ENCODE results near the gene KRT6C.
"Not testable (repeated sequence)": the region's sequence is repeated elsewhere in the genome, so short reads cannot be mapped to it uniquely, and the experiment has no call there.

Gene KRT6C

DNA sequence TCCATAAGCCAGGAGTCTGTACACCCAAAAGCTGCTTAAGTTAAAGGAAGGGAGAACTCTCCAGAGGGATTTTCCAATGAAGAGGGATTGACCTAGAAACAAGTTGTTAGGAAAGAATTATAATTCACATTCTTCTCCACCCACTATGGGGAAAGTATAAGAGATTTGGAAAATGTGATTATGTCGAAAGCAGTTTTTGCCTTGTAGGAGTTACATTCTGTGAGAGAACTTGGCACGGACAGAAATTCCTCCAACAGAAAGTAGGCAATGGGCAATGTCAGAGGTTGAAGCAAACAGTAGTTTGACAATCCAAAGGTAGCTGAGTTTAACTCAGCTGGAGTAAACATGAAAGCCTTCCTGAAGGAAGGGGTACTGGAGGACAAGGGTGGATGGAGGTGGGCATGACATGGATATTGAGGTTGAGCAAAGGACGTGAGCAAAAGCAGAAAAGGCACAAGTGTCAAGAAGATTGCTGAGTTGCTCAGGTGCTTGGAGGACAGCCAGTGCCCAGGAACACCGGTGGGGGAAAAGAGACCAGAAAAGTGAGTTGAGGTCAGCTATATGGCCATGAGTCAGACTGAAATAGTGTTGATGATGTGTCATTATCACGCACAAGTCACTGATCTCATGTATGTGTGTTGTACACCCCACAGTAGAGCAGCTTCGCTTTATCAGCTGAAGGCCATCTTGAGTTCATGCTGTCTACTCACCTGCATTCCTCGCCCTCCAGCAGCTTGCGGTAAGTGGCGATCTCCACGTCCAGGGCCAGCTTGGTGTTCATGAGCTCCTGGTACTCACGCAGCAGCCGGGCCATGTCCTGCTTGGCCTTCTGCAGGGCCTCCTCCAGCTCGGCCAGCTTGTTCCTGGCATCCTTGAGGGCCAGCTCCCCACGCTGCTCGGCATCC is 42.6 kb upstream of the KRT6C start:
- Histone ChIP-seq H3K27me3 (ENCODE audit: insufficient read depth, low read length) (no peaks in the 10 kb centered on the region), H3K4me1 (ENCODE audit: insufficient read depth, low read length) (peaks cover 5% of the 10 kb centered on the region; the same call in 1 of the 2 replicates), H3K9ac (ENCODE audit: low read depth, low read length) (no peak overlapping the region), H3K27ac (ENCODE audit: low read depth, low read length) (no peak overlapping the region), H3K36me3 (ENCODE audit: insufficient read depth, low read length) (no peaks in the 10 kb centered on the region), H3K4me3 (ENCODE audit: low read length) (no peak overlapping the region), H3K9me3 (ENCODE audit: insufficient read depth, low read depth, low read length) (0 out of 2 replicates have a peak, but pooled peaks cover 3% of the 10 kb centered on the region)
- 95% methylated on average over 15 of the region's 15 CpGs for WGBS

DNA sequence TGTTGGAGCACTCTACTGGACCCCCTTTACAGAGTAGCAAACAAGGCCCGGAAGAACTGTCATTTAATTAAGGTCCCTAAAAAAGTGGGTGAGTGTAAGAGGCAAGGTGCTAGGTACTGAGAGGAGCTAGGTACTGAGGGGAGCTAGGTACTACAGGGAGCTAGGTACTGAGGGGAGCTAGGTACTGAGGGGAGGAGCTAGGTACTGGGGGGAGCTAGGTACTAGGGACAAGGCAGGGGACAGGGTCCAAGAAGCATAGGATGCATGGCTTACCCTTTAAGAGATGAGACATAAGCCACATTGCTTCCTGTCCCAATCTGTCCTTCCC is 41.7 kb upstream of the KRT6C start:
- Histone ChIP-seq H3K27ac (ENCODE audit: low read depth, low read length) (no peak overlapping the region), H3K9ac (ENCODE audit: low read depth, low read length) (no peak overlapping the region), H3K9me3 (ENCODE audit: insufficient read depth, low read depth, low read length) (peaks cover 10% of the 10 kb centered on the region; the same call in 1 of the 2 replicates), H3K36me3 (ENCODE audit: insufficient read depth, low read length) (no peaks in the 10 kb centered on the region), H3K4me3 (ENCODE audit: low read length) (no peak overlapping the region), H3K4me1 (ENCODE audit: insufficient read depth, low read length) (no peaks in the 10 kb centered on the region), H3K27me3 (ENCODE audit: insufficient read depth, low read length) (no peaks in the 10 kb centered on the region)
- WGBS, result 97% methylated on average over 1 of the region's 1 CpG

DNA sequence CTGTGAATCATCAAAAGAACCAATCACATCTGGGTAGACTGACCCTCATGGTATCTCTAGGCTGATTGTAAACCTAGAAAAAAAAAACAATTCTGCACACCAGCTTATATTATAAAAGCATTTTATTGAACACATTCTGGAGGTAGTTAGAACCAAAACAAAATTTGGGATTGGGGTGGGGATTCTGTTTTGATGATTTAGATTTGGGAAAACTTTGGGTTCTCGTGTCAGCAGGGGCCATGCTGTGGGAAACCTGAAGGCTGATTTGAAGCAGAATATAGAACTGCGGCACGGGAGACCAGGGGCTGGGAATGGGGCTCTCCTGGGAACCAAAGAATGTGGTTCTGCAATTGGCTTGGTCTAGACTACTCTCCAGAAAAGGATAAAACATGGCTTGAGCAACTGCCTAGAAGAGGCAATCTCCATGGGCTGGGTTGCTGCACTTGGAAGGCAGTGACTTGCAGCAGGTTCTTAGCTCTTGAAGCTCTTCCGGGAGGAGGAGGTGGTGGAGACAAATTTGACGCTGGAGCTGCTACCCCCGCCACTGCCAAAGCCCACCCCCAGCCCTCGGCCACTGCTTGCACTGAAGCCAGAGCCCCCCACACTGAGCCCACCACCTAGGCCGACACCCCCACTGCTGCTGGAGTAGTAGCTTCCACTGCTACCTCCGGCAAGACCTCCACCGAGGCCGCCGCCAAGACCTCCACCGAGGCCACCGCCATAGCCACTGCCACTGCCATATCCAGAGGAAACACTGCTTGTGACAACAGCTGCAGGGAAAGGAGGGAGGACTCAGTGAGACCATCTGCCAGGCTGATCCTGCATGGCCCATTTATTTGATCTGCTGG is 41.1 kb upstream of the KRT6C start:
- Histone ChIP-seq H3K27me3 (ENCODE audit: insufficient read depth, low read length) (no peaks in the 10 kb centered on the region), H3K36me3 (ENCODE audit: insufficient read depth, low read length) (no peaks in the 10 kb centered on the region), H3K27ac (ENCODE audit: low read depth, low read length) (no peak overlapping the region), H3K4me1 (ENCODE audit: insufficient read depth, low read length) (no peaks in the 10 kb centered on the region), H3K9me3 (ENCODE audit: insufficient read depth, low read depth, low read length) (peaks cover 10% of the 10 kb centered on the region; the same call in 1 of the 2 replicates), H3K9ac (ENCODE audit: low read depth, low read length) (no peak overlapping the region), H3K4me3 (ENCODE audit: low read length) (no peak overlapping the region)
- 92% methylated on average over 14 of the region's 14 CpGs for WGBS

DNA sequence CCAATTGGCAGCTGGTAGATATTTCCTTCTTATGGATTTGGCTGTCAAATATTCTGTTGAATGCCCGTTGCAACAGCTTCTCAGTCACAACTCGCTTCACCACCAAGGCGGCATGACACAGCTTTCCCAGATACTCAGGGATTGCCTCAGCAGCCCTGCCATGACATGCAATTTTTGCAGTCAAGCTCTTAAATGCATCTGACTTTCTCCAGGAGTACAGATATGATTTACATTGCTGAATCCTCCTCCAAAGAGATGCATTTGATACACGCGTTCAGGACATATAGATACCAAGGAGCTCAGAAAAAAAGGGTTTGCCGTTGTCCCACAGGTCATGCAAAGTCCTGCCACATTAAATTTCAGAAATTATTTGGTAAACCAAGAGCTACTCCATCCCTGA is 40.1 kb upstream of the KRT6C start:
- Histone ChIP-seq H3K4me1 (ENCODE audit: insufficient read depth, low read length) (no peaks in the 10 kb centered on the region), H3K27me3 (ENCODE audit: insufficient read depth, low read length) (no peaks in the 10 kb centered on the region), H3K27ac (ENCODE audit: low read depth, low read length) (no peak overlapping the region), H3K36me3 (ENCODE audit: insufficient read depth, low read length) (no peaks in the 10 kb centered on the region), H3K4me3 (ENCODE audit: low read length) (no peak overlapping the region), H3K9me3 (ENCODE audit: insufficient read depth, low read depth, low read length) (peaks cover 10% of the 10 kb centered on the region; the same call in 1 of the 2 replicates), H3K9ac (ENCODE audit: low read depth, low read length) (no peak overlapping the region)
- 96% methylated on average over 6 of the region's 6 CpGs for WGBS

DNA sequence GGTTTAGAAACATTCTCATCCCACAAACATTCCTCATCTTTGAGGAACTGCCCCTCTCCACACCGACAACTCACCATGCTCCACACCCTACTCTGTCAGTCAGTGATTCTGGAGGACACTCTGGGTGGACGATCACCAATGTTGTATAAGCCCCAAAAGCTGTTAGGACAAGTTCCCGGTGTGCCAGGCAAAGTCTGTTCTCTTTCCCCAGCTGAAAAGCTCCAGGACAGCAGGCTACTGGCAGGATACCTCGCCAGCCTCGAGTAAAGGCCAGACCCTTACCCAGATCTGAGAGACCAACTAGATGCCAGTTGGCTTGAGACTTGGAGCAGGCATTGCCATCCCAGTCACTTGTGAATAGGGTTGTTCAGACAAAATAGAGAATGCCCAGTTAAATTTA is 34.6 kb upstream of the KRT6C start:
- Histone ChIP-seq H3K9me3 (ENCODE audit: insufficient read depth, low read depth, low read length) (peaks cover 10% of the 10 kb centered on the region; the same call in 1 of the 2 replicates), H3K27ac (ENCODE audit: low read depth, low read length) (no peak overlapping the region), H3K36me3 (ENCODE audit: insufficient read depth, low read length) (no peaks in the 10 kb centered on the region), H3K4me1 (ENCODE audit: insufficient read depth, low read length) (0 out of 2 replicates have a peak, but pooled peaks cover 4% of the 10 kb centered on the region), H3K4me3 (ENCODE audit: low read length) (no peak overlapping the region), H3K9ac (ENCODE audit: low read depth, low read length) (no peak overlapping the region), H3K27me3 (ENCODE audit: insufficient read depth, low read length) (no peaks in the 10 kb centered on the region)
- 92% methylated on average over 5 of the region's 5 CpGs for WGBS

DNA sequence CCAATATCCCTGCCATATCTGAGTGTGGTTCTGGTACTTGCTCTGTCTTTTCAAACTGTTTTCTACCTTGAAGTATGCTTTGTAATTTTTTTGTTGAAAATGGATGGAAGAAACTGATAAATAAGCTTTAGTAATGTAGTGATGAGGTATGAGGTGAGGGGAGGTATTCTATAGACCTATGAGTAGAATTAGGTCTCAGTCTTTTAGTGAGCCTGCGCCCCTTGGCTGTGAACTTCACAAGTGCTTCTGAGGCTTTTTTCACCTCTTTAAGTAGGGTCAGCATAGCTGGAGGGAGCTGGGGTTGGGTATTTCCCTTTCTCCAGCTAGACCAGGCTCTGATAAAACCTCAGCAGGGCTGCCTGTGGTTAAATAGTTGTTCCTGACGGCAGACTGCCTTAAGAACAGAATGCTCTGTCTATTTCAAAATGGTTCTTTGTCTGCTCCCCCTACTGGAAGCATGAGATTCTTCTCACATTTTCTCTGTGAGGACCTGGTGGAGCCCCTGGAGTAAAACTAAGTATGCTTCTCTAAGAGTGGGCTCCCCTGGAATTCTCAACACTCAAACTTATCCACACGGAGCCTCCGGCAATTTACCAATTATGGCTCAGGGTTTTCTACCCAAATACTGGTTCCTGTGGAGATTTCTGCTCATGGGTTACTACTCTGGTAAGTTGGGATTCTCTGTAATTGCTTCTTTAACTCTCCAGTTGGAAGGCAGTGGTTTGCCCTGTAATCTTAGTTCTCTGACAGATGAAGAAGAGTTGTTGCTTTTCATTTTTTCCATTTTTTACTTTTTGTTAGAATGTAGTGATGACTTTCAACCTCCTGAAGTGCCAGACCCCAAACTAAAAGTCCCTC is 33.5 kb upstream of the KRT6C start:
- no peak overlapping the region for H3K9ac ChIP-seq (ENCODE audit: low read depth, low read length)
- no peak overlapping the region for H3K4me3 ChIP-seq (ENCODE audit: low read length)
- H3K36me3 ChIP-seq (ENCODE audit: insufficient read depth, low read length), result no peaks in the 10 kb centered on the region
- H3K27me3 ChIP-seq (ENCODE audit: insufficient read depth, low read length), result no peaks in the 10 kb centered on the region
- 0 out of 2 replicates have a peak, but pooled peaks cover 4% of the 10 kb centered on the region for H3K4me1 ChIP-seq (ENCODE audit: insufficient read depth, low read length)
- 51% methylated on average over 4 of the region's 4 CpGs for WGBS
- no peak overlapping the region for H3K27ac ChIP-seq (ENCODE audit: low read depth, low read length)
- H3K9me3 ChIP-seq (ENCODE audit: insufficient read depth, low read depth, low read length), result peaks cover 10% of the 10 kb centered on the region; the same call in 1 of the 2 replicates

DNA sequence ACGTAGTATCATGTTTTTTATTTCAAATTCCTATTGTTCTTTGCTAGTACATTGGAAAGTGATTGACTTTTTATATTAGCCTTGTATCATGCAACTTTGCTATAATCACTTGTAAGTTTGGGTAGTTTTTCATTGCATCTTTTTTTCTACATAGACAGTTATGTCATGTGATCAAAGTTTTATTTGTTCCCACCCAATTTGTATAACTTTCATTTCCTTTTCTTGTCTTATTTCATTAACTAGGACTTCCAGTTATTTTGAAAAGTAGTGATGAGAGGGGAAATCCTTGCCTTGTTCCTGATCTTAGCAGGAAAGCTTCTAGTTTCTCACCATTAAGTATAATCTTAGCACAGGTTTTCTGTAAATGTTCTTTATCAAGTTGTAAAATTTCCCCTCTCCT is 29.3 kb upstream of the KRT6C start:
- no peaks in the 10 kb centered on the region for H3K9me3 ChIP-seq (ENCODE audit: insufficient read depth, low read depth, low read length)
- no peak overlapping the region for H3K4me3 ChIP-seq (ENCODE audit: low read length)
- H3K4me1 ChIP-seq (ENCODE audit: insufficient read depth, low read length), result 0 out of 2 replicates have a peak, but pooled peaks cover 4% of the 10 kb centered on the region
- no CpG with 5 or more reads among the region's 1 CpG for WGBS
- no peak overlapping the region for H3K9ac ChIP-seq (ENCODE audit: low read depth, low read length)
- H3K27ac ChIP-seq (ENCODE audit: low read depth, low read length), result no peak overlapping the region
- H3K27me3 ChIP-seq (ENCODE audit: insufficient read depth, low read length), result no peaks in the 10 kb centered on the region
- H3K36me3 ChIP-seq (ENCODE audit: insufficient read depth, low read length), result no peaks in the 10 kb centered on the region

DNA sequence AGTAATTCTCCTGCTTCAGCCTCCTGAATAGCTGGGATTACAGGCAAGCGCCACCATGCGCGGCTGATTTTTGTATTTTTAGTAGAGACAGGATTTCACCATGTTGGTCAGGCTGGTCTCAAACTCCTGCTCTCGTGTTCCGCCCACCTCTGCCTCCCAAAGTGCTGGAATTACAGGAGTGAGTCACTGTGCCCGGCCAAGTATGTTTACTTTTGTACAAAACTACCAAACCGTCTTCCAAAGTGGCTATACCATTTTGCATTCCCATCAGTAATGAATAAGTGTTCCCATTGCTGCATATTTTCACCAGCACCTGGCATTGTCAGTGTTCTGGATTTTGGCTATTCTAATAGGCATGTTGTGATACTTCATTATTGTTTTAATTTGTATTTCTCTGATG is 27.9 kb upstream of the KRT6C start:
- Histone ChIP-seq H3K36me3 (ENCODE audit: insufficient read depth, low read length) (no peaks in the 10 kb centered on the region), H3K4me3 (ENCODE audit: low read length) (no peak overlapping the region), H3K27ac (ENCODE audit: low read depth, low read length) (no peak overlapping the region), H3K9ac (ENCODE audit: low read depth, low read length) (no peak overlapping the region), H3K27me3 (ENCODE audit: insufficient read depth, low read length) (no peaks in the 10 kb centered on the region), H3K9me3 (ENCODE audit: insufficient read depth, low read depth, low read length) (no peaks in the 10 kb centered on the region), H3K4me1 (ENCODE audit: insufficient read depth, low read length) (peaks cover 7% of the 10 kb centered on the region)
- WGBS, result 94% methylated on average over 7 of the region's 7 CpGs

DNA sequence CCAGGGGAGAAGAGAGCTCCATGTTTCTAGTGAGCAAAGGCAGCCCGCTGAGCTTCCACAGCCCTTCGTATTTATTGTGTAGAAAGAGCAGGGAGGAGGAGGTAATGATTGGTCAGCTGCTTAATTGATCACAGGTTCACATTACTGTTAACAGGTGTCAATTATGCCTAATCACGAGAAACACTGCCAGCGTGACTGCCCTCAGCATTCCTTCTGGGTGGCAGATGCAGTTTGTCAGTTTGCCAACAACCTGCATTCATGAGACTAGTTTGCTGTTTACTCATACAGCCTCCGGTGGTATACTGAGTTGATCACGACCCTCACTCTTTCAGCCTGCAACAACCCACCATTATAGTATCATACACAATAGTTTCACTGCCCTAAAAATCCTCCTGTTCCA is 27.0 kb upstream of the KRT6C start:
- not testable (repeated sequence) for H3K27ac ChIP-seq (ENCODE audit: low read depth, low read length); H3K9me3 ChIP-seq (ENCODE audit: insufficient read depth, low read depth, low read length); H3K36me3 ChIP-seq (ENCODE audit: insufficient read depth, low read length); H3K4me3 ChIP-seq (ENCODE audit: low read length); H3K9ac ChIP-seq (ENCODE audit: low read depth, low read length); H3K27me3 ChIP-seq (ENCODE audit: insufficient read depth, low read length)
- 93% methylated on average over 6 of the region's 6 CpGs for WGBS
- H3K4me1 ChIP-seq (ENCODE audit: insufficient read depth, low read length), result peaks cover 16% of the 10 kb centered on the region

DNA sequence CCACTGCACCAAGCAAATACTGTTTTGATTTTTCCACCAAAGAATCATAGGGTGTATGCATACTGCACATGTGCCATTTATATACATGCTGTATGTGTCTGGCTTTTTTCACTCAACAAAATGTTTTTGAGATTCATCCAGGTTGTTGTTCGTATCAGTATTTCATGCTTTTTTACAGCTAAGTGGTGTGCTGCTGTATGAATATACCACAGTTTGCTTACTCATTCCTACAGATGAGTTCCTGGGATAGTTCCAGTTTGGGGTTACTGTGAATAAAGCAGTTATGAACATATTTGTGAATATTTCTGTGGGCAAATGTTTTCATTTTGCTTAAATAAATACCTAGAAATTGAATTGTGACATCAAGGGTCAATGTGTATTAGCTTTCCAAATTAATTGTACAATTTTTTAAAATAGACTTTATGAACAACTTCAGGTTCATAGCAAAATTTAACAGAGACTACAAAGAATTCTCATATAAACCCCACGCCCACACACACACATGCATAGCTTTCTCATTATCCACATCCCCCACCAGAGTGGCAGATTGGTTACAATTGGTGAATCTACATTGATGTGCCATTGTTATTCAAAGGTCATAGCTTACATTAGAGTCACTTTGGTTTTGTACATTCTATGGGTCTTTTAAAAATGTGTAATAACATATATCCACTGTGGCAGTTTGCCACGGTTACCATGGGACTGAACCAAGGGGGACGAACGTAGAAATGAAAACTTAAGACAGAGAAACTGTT is 26.4 kb upstream of the KRT6C start:
- no peaks in the 10 kb centered on the region for H3K36me3 ChIP-seq (ENCODE audit: insufficient read depth, low read length)
- no peak overlapping the region for H3K27ac ChIP-seq (ENCODE audit: low read depth, low read length)
- no peaks in the 10 kb centered on the region for H3K9me3 ChIP-seq (ENCODE audit: insufficient read depth, low read depth, low read length)
- H3K27me3 ChIP-seq (ENCODE audit: insufficient read depth, low read length), result no peaks in the 10 kb centered on the region
- no peak overlapping the region for H3K4me3 ChIP-seq (ENCODE audit: low read length)
- H3K9ac ChIP-seq (ENCODE audit: low read depth, low read length), result no peak overlapping the region
- WGBS, result 94% methylated on average over 5 of the region's 5 CpGs
- peaks cover 18% of the 10 kb centered on the region for H3K4me1 ChIP-seq (ENCODE audit: insufficient read depth, low read length)
